Thyroid gland (tissue), 4 donors: ENCODE results near the gene PNMA6E. TPM values are rescaled to one million over a fixed set of nuclear protein-coding genes. Genes with fewer than 3 reads are reported as not detected.

Source experiments
- DNase-seq, 2 donors: peaks; one replicate each; pipeline ENCODE4 v3.0.0-alpha.2; 2019
- H3K27ac ChIP-seq, 3 donors: fragments of 200-600 bp; sonication (generic); 1 replicate in 2 of 3; 2 replicates in 1 of 3; pipeline ENCODE4 v1.5.1; 2016 to 2019; ENCODE audit warnings: mild to moderate bottlenecking in 1 of 3, moderate library complexity in 1 of 3
- H3K27me3 ChIP-seq: fragments of 200-600 bp; sonication (generic); one replicate; pipeline ENCODE4 v1.5.1; 2019
- H3K36me3 ChIP-seq, 2 donors: fragments of 200-600 bp; sonication (generic); one replicate each; pipeline ENCODE4 v1.5.1; 2016 to 2019
- H3K4me1 ChIP-seq, 2 donors: fragments of 200-600 bp; sonication (generic); one replicate each; pipeline ENCODE4 v1.5.1; 2017 to 2019
- H3K4me3 ChIP-seq, 3 donors: fragments of 200-600 bp; sonication (generic); replicated peaks in 1 of 3; 1 replicate in 2 of 3; 2 replicates in 1 of 3; pipeline ENCODE4 v1.5.1; 2016; ENCODE audit warnings: mild to moderate bottlenecking in 1 of 3
- H3K9me3 ChIP-seq: fragments of 200-600 bp; sonication (generic); one replicate; pipeline ENCODE4 v1.5.1; 2017
- CTCF ChIP-seq, 6 experiments: fragments of 200-600 bp in 3 of 6; fragments of 450-650 bp in 3 of 6; sonication (generic) in 3 of 6; IDR thresholded peaks; one replicate each; pipeline ENCODE4 v1.5.1; 2016 to 2019; ENCODE audit warnings: antibody characterized with exemption in 6 of 6, mild to moderate bottlenecking in 2 of 6, inconsistent platforms in 1 of 6, moderate library complexity in 1 of 6
- POLR2A ChIP-seq, 2 donors: fragments of 450-650 bp; IDR thresholded peaks; one replicate each; pipeline ENCODE4 v1.6.1; 2017; ENCODE audit warnings: antibody characterized with exemption in 2 of 2, mild to moderate bottlenecking in 2 of 2, moderate library complexity in 1 of 2
- WGBS, 2 donors: methylation state at CpG; one replicate each; pipeline ENCODE4 v1.1.5; 2017; 5-methylcytosine and 5-hydroxymethylcytosine counted together
- intact Hi-C: fragments of 100-400 bp; cut with DNase I; formaldehyde crosslinking; loops from one replicate; pipeline ENCODE4 v1.15.1; 2023
- total RNA-seq, 4 donors: library from RNA; depleted of rRNA; stranded (reverse); fragments of >200 nt; gene quantifications; one replicate each; pipeline ENCODE4 v1.2.3, GENCODE V29; 2016

Gene PNMA6E
- total RNA-seq, 4 donors from 2014 or later = not detected

GRCh38 chrX:153441981-153442380 lies 40.8 kb upstream of the PNMA6E start:
- no peak overlapping the region for H3K27ac ChIP-seq
- no peak for DNase-seq
- no peaks in the 10 kb centered on the region for H3K36me3 ChIP-seq
- no peaks in the 10 kb centered on the region for H3K27me3 ChIP-seq
- H3K4me3 ChIP-seq = no peak overlapping the region
- intact Hi-C loops = no loop called here
- no peaks in the 10 kb centered on the region for H3K4me1 ChIP-seq
- H3K9me3 ChIP-seq = no peaks in the 10 kb centered on the region
- 57 to 67% methylated on average over 2 to 7 of the region's 9 CpGs for WGBS, 2 donors
- TF ChIP-seq POLR2A (IDR thresholded peaks at IDR 0.05) (no peak), CTCF (IDR thresholded peaks at IDR 0.05) (no peak)

GRCh38 chrX:153441296-153441695 lies 40.1 kb upstream of the PNMA6E start:
- no peaks in the 10 kb centered on the region for H3K27me3 ChIP-seq
- no peak overlapping the region for H3K27ac ChIP-seq
- no peak for DNase-seq
- 75 to 86% methylated on average over 7 of the region's 7 CpGs for WGBS, 2 donors
- H3K4me3 ChIP-seq = no peak overlapping the region
- H3K9me3 ChIP-seq = no peaks in the 10 kb centered on the region
- no peaks in the 10 kb centered on the region for H3K36me3 ChIP-seq
- TF ChIP-seq POLR2A (IDR thresholded peaks at IDR 0.05) = no peak
- no peak for TF ChIP-seq CTCF (IDR thresholded peaks at IDR 0.05)
- H3K4me1 ChIP-seq = no peaks in the 10 kb centered on the region
- intact Hi-C loops = no loop called here

GRCh38 chrX:153440556-153441135 lies 39.5 kb upstream of the PNMA6E start:
- Histone ChIP-seq H3K36me3 (no peaks in the 10 kb centered on the region), H3K4me1 (no peaks in the 10 kb centered on the region), H3K9me3 (no peaks in the 10 kb centered on the region), H3K27ac (no peak overlapping the region), H3K27me3 (no peaks in the 10 kb centered on the region), H3K4me3 (no peak overlapping the region)
- 77 to 100% methylated on average over 2 to 5 of the region's 13 CpGs for WGBS, 2 donors
- DNase-seq = no peak
- no peak for TF ChIP-seq CTCF (IDR thresholded peaks at IDR 0.05)
- no peak for TF ChIP-seq POLR2A (IDR thresholded peaks at IDR 0.05)
- intact Hi-C loops = no loop called here

GRCh38 chrX:153439977-153440376 lies 38.8 kb upstream of the PNMA6E start:
- H3K9me3 ChIP-seq = no peaks in the 10 kb centered on the region
- DNase-seq = no peak

More at GRCh38 chrX:153439977-153440376, 38.8 kb upstream of the PNMA6E start:
- intact Hi-C loops = no loop called here
- Histone ChIP-seq H3K27me3 (no peaks in the 10 kb centered on the region), H3K4me3 (no peak overlapping the region), H3K4me1 (no peaks in the 10 kb centered on the region), H3K36me3 (no peaks in the 10 kb centered on the region), H3K27ac (no peak overlapping the region)
- no peak for TF ChIP-seq POLR2A (IDR thresholded peaks at IDR 0.05)
- no peak for TF ChIP-seq CTCF (IDR thresholded peaks at IDR 0.05)
- WGBS, 2 donors = 93 to 96% methylated on average over 4 of the region's 4 CpGs
